Stomach (tissue), 9 donors: ENCODE measurements around the gene TNNI2. TPM values are rescaled to one million over a fixed set of nuclear protein-coding genes. Genes with fewer than 3 reads are reported as not detected.

Experiments used
- DNase-seq, 2 donors: peaks; one replicate each; pipeline versions ENCODE4 v3.0.0 to v3.0.0-alpha.2; 2013 to 2019
- H3K27ac ChIP-seq, 5 donors: fragments of 200-600 bp in 4 of 5; sonication (generic) in 4 of 5; one replicate each; pipeline ENCODE4 v1.5.1; 2013 to 2019; ENCODE audit warnings: mild to moderate bottlenecking in 1 of 5, moderate library complexity in 1 of 5
- H3K27me3 ChIP-seq, 3 donors: fragments of 200-600 bp; sonication (generic); one replicate each; pipeline ENCODE4 v1.5.1; 2017 to 2019; ENCODE audit warnings: mixed run types in 1 of 3
- H3K36me3 ChIP-seq, 4 donors: fragments of 200-600 bp; sonication (generic); 1 replicate in 3 of 4; 2 replicates in 1 of 4; pipeline ENCODE4 v1.5.1; 2016 to 2019
- H3K4me1 ChIP-seq, 4 donors: fragments of 200-600 bp; sonication (generic); one replicate each; pipeline ENCODE4 v1.5.1; 2016 to 2019
- H3K4me3 ChIP-seq, 4 donors: fragments of 200-600 bp; sonication (generic) in 3 of 4; one replicate each; pipeline ENCODE4 v1.5.1; 2016 to 2019; ENCODE audit warnings: mild to moderate bottlenecking in 1 of 4
- H3K9me3 ChIP-seq, 4 donors: fragments of 200-600 bp; sonication (generic); one replicate each; pipeline ENCODE4 v1.5.1; 2016 to 2019
- EP300 ChIP-seq: sonication (generic); formaldehyde crosslinking; IDR thresholded peaks from one replicate; pipeline ENCODE4 v1.6.1; 2017; ENCODE audit warnings: antibody characterized with exemption
- POLR2A ChIP-seq, 4 donors: fragments of 450-650 bp; IDR thresholded peaks; one replicate each; pipeline ENCODE4 v1.6.1; 2016; ENCODE audit warnings: antibody characterized with exemption in 4 of 4, control low read depth in 2 of 4, mild to moderate bottlenecking in 1 of 4, moderate library complexity in 1 of 4
- POLR2AphosphoS5 ChIP-seq, 3 donors: sonication (generic); formaldehyde crosslinking; IDR thresholded peaks; one replicate each; pipeline ENCODE4 v1.6.1; 2016; ENCODE audit warnings: antibody characterized with exemption in 3 of 3
- WGBS, 5 donors: extraction: QIAGEN DNeasy Blood & Tissue Kit in 3 of 5; methylation state at CpG; one replicate each; pipeline versions ENCODE4 v1.1.5 to v1.1.7; 2013 to 2018; 5-methylcytosine and 5-hydroxymethylcytosine counted together
- intact Hi-C: fragments of 100-400 bp; cut with DNase I; formaldehyde crosslinking; loops from one replicate; pipeline ENCODE4 v1.15.1; 2023; ENCODE audit warnings: low total_unique reads
- polyA plus RNA-seq, 3 donors: library from polyadenylated mRNA; stranded (reverse); fragments of 200-250 nt; gene quantifications; one replicate each; pipeline ENCODE4 v1.2.3, GENCODE V29; 2013
- total RNA-seq, 5 donors: library from RNA; depleted of rRNA; stranded (reverse); fragments of >200 nt; gene quantifications; one replicate each; pipeline versions ENCODE4 v1.1.0 to v1.2.3, GENCODE V29; 2014 to 2016
- TF ChIP-seq, protein P1 (sequence below), 7 experiments: fragments of 450-650 bp in 4 of 7; fragments of 200-600 bp in 3 of 7; sonication (generic) in 3 of 7; IDR thresholded peaks; one replicate each; pipeline ENCODE4 v1.5.1; 2016 to 2019; ENCODE audit warnings: antibody characterized with exemption in 7 of 7, control low read depth in 2 of 7, mild to moderate bottlenecking in 1 of 7
- donor health status: healthy with polysubstance abuse.
- donor health status: Bipolar disorder and iron deficiency.
- donor health status: healthy.

Gene TNNI2
- total and polyA plus RNA-seq, 8 donors = 0.93 to 23.4 (median 12.1) TPM; not detected in 4

DNA sequence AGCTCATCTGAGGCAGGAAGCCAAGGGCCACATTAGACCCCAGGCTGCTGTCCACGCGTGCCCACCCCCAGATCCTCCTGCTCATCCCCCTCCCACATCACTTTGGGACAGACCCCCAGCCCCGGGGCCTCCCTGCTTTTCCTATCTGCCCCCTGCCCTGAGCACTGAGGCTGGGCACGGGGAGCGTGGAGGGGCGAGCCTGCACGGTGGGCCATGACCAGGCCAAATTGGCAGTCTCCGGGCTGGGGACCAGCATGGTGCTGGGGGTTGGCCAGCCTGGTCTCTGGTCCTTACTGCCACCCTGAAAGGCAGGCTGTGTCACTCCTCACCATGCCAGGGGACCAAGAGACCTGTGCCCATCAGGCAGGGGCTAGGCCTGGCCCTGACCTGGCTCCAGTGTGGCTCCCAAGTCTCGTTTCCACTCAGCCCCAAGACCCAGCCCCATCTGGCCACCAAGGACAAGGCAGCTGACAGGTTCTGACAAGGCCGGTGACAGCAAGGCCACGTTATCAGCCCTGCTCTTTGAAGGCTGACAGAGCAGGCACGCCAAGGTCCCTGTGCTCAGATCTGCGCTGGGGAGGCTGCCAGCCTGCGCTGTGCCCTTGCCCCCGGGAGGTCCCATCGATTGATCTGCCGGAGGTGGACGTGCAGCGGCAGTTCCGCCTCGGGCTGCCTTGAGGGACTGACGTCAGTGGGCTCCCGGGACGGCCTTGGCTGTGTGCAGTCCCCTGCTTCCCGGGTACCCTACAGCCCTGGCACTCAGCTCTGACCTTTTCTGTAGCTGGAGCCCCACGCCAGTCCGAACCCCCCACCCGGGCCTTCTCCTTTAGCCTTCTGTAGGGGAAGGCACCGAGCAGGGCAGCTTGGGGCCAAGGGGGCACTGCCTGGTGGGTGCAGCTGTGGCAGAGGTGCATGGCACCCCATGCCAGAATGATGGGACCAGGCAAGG, 3.6 kb downstream of the TNNI2 start:
- H3K27ac ChIP-seq = no peak overlapping the region
- DNase-seq = peak in 1 of 2 donors; percentile 78
- no peaks in the 10 kb centered on the region for H3K27me3 ChIP-seq
- H3K4me1 ChIP-seq = peaks cover 0 to 54% (median 14%) of the 10 kb centered on the region in 4 donors
- TF ChIP-seq, protein P1, sequence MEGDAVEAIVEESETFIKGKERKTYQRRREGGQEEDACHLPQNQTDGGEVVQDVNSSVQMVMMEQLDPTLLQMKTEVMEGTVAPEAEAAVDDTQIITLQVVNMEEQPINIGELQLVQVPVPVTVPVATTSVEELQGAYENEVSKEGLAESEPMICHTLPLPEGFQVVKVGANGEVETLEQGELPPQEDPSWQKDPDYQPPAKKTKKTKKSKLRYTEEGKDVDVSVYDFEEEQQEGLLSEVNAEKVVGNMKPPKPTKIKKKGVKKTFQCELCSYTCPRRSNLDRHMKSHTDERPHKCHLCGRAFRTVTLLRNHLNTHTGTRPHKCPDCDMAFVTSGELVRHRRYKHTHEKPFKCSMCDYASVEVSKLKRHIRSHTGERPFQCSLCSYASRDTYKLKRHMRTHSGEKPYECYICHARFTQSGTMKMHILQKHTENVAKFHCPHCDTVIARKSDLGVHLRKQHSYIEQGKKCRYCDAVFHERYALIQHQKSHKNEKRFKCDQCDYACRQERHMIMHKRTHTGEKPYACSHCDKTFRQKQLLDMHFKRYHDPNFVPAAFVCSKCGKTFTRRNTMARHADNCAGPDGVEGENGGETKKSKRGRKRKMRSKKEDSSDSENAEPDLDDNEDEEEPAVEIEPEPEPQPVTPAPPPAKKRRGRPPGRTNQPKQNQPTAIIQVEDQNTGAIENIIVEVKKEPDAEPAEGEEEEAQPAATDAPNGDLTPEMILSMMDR (IDR thresholded peaks at IDR 0.05) = no peak
- TF ChIP-seq EP300 (no peak), POLR2A (IDR thresholded peaks at IDR 0.05) (no peak), POLR2AphosphoS5 (IDR thresholded peaks at IDR 0.05) (no peak)
- 74 to 97% (median 80%) methylated on average over 9 to 29 of the region's 29 CpGs for WGBS, 5 donors
- H3K4me3 ChIP-seq = no peak overlapping the region
- no peaks in the 10 kb centered on the region for H3K36me3 ChIP-seq
- no peaks in the 10 kb centered on the region for H3K9me3 ChIP-seq
- intact Hi-C loops = no loop called here

DNA sequence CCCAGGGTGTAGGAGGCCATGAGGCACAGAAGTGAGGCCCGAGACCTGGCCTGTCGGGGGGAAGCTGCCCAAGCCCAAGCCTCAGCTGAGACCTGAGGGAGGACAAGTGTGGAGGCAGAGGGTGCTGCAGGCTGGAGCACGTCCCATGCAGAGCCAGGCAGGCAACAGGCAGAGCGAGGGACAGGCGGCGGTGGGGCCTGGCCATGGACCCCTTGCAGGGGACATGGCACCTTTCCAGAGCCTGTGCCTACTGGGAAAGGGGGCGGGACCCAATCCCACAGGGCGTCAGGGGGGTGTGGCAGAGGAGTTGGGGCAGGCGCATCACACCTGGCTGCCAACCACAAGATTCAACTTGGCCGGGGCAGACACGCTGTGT, 4.3 kb downstream of the TNNI2 start:
- no peak for TF ChIP-seq POLR2A (IDR thresholded peaks at IDR 0.05)
- no peak for TF ChIP-seq POLR2AphosphoS5 (IDR thresholded peaks at IDR 0.05)
- no peak for TF ChIP-seq EP300
- TF ChIP-seq, protein P1 (IDR thresholded peaks at IDR 0.05) = no peak
- Histone ChIP-seq H3K9me3 (no peaks in the 10 kb centered on the region), H3K4me3 (no peak overlapping the region), H3K4me1 (peaks cover 0 to 48% (median 7%) of the 10 kb centered on the region in 4 donors), H3K27me3 (no peaks in the 10 kb centered on the region), H3K27ac (no peak overlapping the region), H3K36me3 (no peaks in the 10 kb centered on the region)
- 71 to 87% (median 77%) methylated on average over 10 to 11 of the region's 11 CpGs for whole genome bisulfite sequencing, 5 donors
- intact Hi-C loops = no loop called here
- no peak for DNase-seq

DNA sequence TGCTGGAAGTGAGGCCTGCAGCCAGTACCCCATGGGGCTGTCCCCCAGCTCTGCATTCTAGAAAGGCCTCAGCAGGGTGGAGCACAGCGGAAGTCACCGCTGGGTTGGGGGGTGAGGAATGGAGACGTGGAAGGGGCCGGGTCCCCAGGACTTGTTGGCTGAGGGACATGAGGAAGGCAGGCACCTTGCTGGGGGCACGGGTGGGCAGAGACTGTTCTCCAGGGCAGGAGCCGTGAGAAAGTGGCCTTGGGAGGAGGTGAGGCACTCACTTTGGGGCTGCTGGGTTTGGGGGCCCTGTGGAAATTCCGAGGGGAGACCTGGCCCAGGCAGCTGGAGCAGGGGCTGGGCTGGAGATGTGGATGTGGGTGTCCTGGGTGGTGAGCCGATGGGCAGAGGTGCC, 5.0 kb downstream of the TNNI2 start:
- peak overlapping the region; percentile 14 to 62 (median 52) for H3K27ac ChIP-seq
- TF ChIP-seq, protein P1 (IDR thresholded peaks at IDR 0.05) = no peak
- TF ChIP-seq EP300 = no peak
- TF ChIP-seq POLR2A (IDR thresholded peaks at IDR 0.05) = no peak
- no peak for TF ChIP-seq POLR2AphosphoS5 (IDR thresholded peaks at IDR 0.05)
- DNase-seq = no peak
- H3K4me3 ChIP-seq = no peak overlapping the region
- H3K4me1 ChIP-seq = peaks cover 0 to 47% (median 6%) of the 10 kb centered on the region in 4 donors
- WGBS, 5 donors = 72 to 89% (median 87%) methylated on average over 3 to 8 of the region's 8 CpGs
- intact Hi-C loops = no loop called here
- H3K27me3 ChIP-seq = no peaks in the 10 kb centered on the region
- no peaks in the 10 kb centered on the region for H3K36me3 ChIP-seq
- H3K9me3 ChIP-seq = no peaks in the 10 kb centered on the region

DNA sequence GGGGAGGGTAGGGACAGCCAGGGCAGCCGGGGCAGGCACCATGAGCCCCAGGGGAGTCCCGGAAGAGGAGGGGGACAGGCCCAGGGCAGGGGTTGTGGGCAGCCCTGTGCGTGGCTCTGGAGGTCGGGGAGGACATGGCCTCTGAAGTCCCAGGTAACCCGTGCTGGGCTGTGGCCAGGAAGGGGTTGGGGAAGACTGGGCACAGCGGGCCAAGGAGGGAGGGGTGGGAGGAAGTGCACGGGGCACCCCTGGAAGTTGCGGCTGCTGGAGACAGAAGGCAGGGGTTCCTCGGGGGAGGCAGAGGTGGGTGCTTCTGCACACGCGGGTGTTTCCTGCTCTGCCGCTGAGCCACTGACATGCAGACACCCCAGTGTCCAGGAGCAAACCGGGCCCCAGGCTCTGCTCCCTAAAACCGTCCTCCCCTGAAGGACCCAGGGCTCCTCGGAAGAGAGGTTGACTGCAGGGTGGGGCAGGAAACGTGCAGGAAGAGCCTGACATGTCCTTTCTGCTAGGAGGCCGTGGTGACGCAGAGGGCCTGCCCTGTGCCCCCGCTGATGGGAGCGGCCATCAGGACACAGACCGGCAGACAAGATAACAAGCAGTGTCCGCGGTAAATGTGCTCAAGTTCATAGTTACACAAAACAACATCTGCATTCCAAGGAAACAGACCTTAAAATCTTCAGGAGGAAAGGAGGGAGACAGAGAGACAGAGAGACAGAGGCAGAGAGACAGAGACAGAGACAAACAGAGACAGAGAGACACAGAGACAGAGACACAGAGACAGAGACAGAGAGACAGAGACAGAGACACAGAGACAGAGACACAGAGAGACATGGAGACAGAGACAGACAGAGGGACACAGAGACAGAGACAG, 5.7 kb downstream of the TNNI2 start:
- intact Hi-C loops = no loop called here
- Histone ChIP-seq H3K27me3 (no peaks in the 10 kb centered on the region), H3K27ac (peak overlapping the region; percentile 14 to 62 (median 52)), H3K9me3 (no peaks in the 10 kb centered on the region), H3K4me3 (peak overlapping the region in 2 of 4 donors; percentile 5 to 9), H3K36me3 (no peaks in the 10 kb centered on the region), H3K4me1 (peaks cover 0 to 43% (median 6%) of the 10 kb centered on the region in 4 donors)
- DNase-seq = peak in 1 of 2 donors; percentile 69
- TF ChIP-seq POLR2A (IDR thresholded peaks at IDR 0.05) = no peak
- TF ChIP-seq EP300 = no peak
- TF ChIP-seq, protein P1 (IDR thresholded peaks at IDR 0.05) = no peak
- TF ChIP-seq POLR2AphosphoS5 (IDR thresholded peaks at IDR 0.05) = no peak
- 35 to 51% (median 42%) methylated on average over 16 to 23 of the region's 23 CpGs for WGBS, 5 donors
